Measurements from ENCODE around the gene PRR15L. TPM values are rescaled to one million over a fixed set of nuclear protein-coding genes. Genes with fewer than 3 reads are reported as not detected.
"Not testable (repeated sequence)": the region's sequence is repeated elsewhere in the genome, so short reads cannot be mapped to it uniquely, and the experiment has no call there.

The PRR15L gene
- total RNA-seq, 3 donors from 2014 or later, result 38.7 to 105 TPM; not detected in 1

DNA sequence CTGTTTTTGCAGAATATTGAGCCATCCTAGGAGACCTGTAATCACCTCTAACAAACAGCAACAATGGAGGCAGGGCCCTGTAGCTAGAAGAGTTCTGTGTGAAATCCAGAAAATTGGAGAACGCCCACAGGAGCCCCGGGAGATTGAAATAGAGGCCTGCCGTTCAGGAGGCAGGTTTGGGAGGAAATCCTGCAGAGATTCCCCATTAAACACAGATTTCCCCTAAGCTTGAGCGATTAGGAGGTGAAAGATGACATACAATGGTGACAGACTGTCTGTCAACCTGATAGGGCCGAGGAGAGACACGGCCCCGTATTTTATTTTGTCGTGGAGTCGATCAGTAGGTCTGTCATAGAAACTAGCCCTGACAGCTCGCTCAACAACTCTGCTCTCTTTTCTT lies 31.5 kb upstream of the PRR15L start:
- intact Hi-C loops (cut with DNase I; ENCODE audit: low total_unique reads), result no loop called here
- Histone ChIP-seq H3K27ac (no peak overlapping the region), H3K27me3 (no peaks in the 10 kb centered on the region), H3K36me3 (no peaks in the 10 kb centered on the region), H3K4me3 (no peak overlapping the region), H3K4me1 (no peaks in the 10 kb centered on the region), H3K9me3 (no peaks in the 10 kb centered on the region)
- DNase-seq (ENCODE audit: low spot score in 2 of 2), result no peak
- TF ChIP-seq, protein P1, sequence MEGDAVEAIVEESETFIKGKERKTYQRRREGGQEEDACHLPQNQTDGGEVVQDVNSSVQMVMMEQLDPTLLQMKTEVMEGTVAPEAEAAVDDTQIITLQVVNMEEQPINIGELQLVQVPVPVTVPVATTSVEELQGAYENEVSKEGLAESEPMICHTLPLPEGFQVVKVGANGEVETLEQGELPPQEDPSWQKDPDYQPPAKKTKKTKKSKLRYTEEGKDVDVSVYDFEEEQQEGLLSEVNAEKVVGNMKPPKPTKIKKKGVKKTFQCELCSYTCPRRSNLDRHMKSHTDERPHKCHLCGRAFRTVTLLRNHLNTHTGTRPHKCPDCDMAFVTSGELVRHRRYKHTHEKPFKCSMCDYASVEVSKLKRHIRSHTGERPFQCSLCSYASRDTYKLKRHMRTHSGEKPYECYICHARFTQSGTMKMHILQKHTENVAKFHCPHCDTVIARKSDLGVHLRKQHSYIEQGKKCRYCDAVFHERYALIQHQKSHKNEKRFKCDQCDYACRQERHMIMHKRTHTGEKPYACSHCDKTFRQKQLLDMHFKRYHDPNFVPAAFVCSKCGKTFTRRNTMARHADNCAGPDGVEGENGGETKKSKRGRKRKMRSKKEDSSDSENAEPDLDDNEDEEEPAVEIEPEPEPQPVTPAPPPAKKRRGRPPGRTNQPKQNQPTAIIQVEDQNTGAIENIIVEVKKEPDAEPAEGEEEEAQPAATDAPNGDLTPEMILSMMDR (IDR thresholded peaks at IDR 0.05), result no peak

DNA sequence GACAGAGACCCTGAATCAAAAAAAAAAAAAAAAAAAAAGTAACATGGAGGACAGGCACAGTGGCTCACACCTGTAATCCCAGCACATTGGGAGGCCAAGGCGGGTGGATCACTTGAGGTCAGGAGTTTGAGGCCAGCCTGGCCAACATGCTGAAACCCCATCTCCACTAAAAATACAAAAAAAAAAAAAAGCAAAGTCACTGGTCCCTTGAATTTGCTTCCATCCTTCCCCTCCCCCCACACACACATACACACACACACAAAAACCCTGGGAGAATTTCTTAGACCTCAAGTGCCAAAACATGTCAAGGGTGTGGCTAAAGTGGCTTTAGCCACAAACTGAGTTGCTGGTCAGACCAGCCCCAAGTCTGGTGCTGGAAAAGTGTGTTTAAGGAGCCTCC lies 30.8 kb upstream of the PRR15L start:
- DNase-seq (ENCODE audit: low spot score in 2 of 2), result not testable (repeated sequence)

DNA sequence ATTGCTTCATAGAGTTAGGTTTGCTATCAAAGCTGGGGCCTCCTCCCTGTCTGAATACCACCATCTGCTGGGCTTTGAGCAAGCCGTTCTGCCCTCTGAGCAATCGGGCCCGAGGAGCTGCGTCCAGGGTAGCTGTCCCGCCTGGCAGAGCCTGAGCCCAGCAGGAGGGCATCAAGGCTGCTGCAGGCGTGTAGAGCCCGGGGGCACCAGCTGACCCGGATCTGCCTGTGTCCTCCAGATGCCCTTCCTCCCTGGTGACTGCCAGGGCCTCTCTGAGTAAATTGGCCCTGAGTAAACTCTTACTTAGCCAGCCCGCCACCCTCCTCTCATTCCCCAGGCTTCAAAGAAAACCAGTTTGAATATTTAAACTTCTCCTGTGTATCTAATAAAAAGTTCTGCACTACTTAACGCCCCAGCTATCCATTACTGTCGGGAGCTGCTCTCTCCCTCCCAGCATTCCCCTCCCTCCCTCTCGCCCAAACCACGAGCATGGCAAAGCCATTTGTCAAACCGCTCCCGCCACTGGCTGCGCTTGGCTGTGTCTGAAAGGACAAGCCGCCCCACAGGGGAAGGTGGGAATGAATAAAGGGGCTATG lies 29.7 kb upstream of the PRR15L start:
- Histone ChIP-seq H3K9me3 (no peaks in the 10 kb centered on the region), H3K27ac (peak overlapping the region; percentile 30 to 51), H3K4me3 (no peak overlapping the region), H3K4me1 (no peaks in the 10 kb centered on the region), H3K36me3 (no peaks in the 10 kb centered on the region), H3K27me3 (no peaks in the 10 kb centered on the region)
- TF ChIP-seq POLR2AphosphoS5 (IDR thresholded peaks at IDR 0.05) (no peak), POLR2A (IDR thresholded peaks at IDR 0.05) (no peak)
- TF ChIP-seq, protein P1 (IDR thresholded peaks at IDR 0.05), result no peak
- DNase-seq (ENCODE audit: low spot score in 2 of 2), result no peak
- intact Hi-C loops (cut with DNase I; ENCODE audit: low total_unique reads), result no loop called here

More for the DNA sequence above, 30.8 kb upstream of the PRR15L start:
- H3K4me3 ChIP-seq; intact Hi-C loops (cut with DNase I; ENCODE audit: low total_unique reads); H3K36me3 ChIP-seq; H3K9me3 ChIP-seq; H3K4me1 ChIP-seq; H3K27ac ChIP-seq; H3K27me3 ChIP-seq: not testable (repeated sequence)

DNA sequence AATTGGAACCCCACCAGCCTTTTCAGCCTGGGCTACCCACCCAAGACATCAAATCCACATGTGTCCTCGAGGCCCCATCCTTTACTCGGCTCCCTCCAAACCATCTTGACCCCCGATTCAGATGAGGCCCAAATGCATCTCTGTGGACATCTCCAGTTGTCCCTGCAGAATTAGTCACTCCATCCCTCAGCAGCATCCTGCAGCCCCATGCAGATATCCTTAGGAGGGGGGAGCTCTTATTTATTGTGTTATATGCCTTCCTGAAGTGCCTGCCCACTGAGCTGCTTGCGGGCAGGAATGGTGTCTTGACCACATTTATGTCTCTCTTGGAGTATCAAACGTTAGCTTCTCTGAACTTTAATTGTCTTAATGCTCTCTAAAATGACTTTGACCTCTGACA lies 28.8 kb upstream of the PRR15L start:
- no peak overlapping the region for H3K4me3 ChIP-seq
- no peak for DNase-seq (ENCODE audit: low spot score in 2 of 2)
- no peaks in the 10 kb centered on the region for H3K4me1 ChIP-seq
- no peaks in the 10 kb centered on the region for H3K36me3 ChIP-seq
- no peak for TF ChIP-seq POLR2AphosphoS5 (IDR thresholded peaks at IDR 0.05)
- TF ChIP-seq, protein P1 (IDR thresholded peaks at IDR 0.05), result no peak
- no peak for TF ChIP-seq POLR2A (IDR thresholded peaks at IDR 0.05)
- no peak overlapping the region for H3K27ac ChIP-seq
- no peaks in the 10 kb centered on the region for H3K9me3 ChIP-seq
- intact Hi-C loops (cut with DNase I; ENCODE audit: low total_unique reads), result no loop called here
- no peaks in the 10 kb centered on the region for H3K27me3 ChIP-seq

DNA sequence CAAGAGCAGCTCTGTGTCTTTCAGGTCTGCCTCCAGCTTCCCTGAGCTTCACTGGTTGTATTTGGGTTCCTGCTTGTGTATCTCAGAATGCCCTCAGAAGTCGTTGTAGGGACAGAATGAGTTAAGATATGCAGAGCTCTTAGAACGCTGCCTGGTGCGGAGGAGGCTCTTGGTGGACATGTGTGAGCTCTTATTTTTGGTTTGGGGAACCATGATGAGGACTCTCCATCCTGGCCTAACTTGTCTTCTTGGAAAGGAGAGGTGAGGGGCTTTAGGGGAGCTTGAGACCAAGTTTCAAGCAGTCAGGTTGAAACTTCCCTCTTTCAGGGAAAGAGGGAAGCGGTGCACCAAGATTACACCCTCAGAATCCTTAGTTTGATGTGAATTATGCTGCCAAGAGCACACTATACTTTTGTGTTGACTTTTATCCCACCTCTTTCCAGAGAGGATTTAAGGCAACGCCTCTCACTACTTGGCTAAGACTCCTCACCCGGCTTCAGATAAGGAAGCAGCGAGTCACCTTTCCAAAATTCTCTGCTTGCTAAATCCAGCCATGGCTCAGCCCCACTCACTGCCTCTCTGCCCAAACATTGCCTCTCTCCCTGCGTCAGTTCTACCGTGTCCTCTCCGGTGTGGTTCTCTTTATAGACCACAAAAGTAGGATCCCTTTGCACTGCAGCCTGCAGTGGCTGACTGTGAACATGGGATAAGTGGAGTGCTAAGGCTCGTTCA lies 26.0 kb upstream of the PRR15L start:
- no peaks in the 10 kb centered on the region for H3K36me3 ChIP-seq
- no peak overlapping the region for H3K4me3 ChIP-seq
- no peak for DNase-seq (ENCODE audit: low spot score in 2 of 2)
- H3K9me3 ChIP-seq, result no peaks in the 10 kb centered on the region
- intact Hi-C loops (cut with DNase I; ENCODE audit: low total_unique reads), result no loop called here
- H3K4me1 ChIP-seq, result no peaks in the 10 kb centered on the region
- no peaks in the 10 kb centered on the region for H3K27me3 ChIP-seq
- no peak overlapping the region for H3K27ac ChIP-seq
- TF ChIP-seq, protein P1 (IDR thresholded peaks at IDR 0.05), result no peak
- TF ChIP-seq POLR2A (IDR thresholded peaks at IDR 0.05) (no peak), POLR2AphosphoS5 (IDR thresholded peaks at IDR 0.05) (no peak)

Measured in breast epithelium (tissue), 4 donors.